ENCODE results near the gene CCNA1.

CCNA1 gene

DNA sequence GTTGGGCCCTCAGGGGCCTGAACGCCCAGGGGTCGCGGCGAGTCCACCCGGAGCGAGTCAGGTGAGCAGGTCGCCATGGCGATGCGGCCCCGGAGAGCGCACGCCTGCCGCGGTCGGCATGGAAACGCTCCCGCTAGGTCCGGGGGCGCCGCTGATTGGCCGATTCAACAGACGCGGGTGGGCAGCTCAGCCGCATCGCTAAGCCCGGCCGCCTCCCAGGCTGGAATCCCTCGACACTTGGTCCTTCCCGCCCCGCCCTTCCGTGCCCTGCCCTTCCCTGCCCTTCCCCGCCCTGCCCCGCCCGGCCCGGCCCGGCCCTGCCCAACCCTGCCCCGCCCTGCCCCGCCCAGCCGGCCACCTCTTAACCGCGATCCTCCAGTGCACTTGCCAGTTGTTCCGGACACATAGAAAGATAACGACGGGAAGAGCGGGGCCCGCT, at the start of gene CCNA1:
Gene CCNA1, plus strand, starts transcription at position 390 of the 439 bp plus-strand sequence. CDS start 562 bp downstream, outside the sequence.
- FAIRE-seq, result no peak

DNA sequence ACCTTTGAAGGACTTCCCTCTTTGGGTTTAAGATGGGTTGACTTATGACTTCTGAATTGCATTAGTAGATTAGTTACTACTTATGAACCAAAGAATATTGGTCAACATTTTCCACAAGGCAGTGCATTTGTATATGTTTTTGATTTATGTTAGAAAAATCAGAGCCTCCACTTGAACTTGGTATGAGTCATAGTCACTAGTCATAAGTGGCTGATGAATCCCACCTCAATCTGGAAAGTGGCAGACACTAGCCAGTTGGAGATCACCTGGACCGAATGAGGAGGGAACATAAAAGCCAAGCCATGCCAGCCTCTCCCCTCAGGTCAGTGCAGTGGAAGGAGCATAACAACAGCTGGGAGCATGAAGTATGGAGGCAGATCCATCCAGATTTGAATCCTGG, 46.8 kb upstream of the CCNA1 start:
- no peak for FAIRE-seq

DNA sequence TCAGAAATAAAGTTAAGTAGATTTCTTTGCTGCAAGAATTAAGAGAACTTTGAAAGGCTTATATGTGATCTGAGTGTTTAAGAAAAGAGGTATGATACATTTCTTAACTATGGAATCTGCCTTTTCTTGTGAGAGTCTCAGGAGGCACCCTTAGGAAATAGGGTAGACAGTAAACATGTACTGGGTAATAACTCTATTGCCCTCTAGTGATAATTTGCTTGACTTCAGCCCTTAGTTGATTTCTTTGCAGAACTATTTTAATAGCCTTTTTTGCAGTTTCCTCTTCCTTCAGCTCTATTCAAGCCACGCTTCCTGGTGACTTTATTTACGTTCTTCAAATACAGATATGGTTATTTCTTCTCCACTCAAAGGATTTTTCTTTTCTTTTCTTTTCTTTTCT, 37.0 kb upstream of the CCNA1 start:
- FAIRE-seq, result no peak

DNA sequence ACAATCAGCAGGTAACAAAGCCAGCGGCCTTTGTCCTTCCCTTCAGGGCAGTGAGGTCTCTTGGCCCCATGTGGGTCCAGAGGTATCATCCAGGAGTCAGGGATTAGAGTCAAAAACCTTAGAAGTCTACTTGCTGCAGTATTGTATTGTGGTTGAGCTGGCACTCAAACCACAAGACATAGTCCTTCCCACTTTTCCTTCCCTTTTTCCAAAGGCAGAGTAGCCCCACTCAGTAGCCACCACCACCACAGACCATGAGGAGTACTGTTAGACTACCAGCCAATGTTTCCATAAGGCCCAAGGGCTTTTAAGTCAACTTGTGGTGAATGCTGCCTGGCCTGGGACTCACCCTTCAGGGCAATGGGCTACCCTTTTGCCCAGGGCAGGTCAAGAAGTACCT, 27.1 kb upstream of the CCNA1 start:
- no peak for FAIRE-seq

DNA sequence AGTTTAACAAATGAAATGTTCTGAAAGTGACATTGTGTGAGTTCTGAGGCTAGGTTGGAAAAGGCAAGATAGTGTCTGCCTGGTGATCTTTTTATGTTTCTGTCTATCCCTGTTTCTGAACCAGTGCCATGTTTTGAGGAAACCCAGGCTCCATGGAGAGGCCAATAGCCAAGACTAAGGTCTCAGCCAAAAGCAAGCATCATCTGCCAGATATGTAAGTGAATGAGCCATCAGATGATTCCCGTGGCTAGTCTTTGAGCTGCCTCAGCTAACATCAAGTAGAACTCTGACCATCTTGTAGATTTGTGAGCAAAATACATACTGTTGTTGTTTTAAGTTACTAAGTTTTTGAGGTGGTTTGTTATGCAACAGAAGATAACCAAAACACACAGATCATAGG, 19.6 kb upstream of the CCNA1 start:
- no peak for FAIRE-seq

DNA sequence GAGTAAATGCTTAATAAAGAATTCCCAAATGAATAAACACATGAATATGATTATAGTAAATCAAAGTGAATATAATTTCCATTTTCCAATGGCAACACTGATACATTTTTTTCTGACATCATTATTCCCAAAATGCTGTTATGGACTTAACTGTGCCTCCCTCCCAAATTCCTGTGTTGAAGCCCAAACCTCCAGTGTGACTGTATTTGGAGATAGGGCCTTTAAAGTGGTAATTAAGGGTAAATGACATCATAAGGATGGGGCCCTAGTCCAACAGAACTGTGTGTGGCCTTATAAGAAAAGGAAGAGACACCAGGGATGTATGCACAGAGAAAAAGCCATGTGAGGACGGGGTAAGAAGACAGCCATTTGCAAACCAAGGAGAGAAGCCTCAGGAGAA, 19.1 kb upstream of the CCNA1 start:
- no peak for FAIRE-seq

DNA sequence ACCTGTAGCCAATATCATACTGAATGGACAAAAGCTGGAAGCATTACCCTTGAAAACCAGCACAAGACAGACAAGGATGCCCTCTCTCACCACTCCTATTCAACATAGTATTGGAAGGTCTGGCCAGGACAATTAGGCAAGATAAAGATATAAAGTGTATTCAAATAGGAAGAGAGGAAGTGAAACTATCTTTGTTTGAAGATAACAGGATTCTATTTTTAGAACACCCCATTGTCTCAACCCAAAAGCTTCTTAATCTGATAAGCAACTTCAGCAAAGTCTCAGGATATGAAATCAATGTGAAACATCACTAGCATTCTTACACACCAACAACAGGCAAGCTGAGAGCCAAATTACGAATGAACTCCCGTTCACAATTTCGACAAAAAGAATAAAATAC, 17.8 kb upstream of the CCNA1 start:
- FAIRE-seq, result no peak

DNA sequence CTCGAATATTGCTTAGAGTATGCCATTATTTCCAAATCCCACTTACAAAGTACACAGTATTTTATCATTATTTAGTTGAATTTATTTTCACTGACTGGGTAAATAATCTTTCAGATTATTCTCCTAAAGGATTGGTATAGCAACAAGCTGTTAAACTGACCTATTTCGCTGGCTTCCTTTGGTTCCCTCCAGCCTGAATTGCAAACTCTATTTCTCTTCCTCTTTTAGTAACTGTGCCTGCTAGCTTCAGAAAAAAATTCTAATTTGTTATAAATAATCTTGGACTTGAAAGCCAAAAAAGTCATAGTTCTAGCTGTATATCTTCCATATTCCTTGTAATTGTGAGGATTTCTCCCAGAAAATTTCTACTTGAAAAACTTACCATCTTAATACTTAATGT, 15.0 kb upstream of the CCNA1 start:
- FAIRE-seq, result no peak

DNA sequence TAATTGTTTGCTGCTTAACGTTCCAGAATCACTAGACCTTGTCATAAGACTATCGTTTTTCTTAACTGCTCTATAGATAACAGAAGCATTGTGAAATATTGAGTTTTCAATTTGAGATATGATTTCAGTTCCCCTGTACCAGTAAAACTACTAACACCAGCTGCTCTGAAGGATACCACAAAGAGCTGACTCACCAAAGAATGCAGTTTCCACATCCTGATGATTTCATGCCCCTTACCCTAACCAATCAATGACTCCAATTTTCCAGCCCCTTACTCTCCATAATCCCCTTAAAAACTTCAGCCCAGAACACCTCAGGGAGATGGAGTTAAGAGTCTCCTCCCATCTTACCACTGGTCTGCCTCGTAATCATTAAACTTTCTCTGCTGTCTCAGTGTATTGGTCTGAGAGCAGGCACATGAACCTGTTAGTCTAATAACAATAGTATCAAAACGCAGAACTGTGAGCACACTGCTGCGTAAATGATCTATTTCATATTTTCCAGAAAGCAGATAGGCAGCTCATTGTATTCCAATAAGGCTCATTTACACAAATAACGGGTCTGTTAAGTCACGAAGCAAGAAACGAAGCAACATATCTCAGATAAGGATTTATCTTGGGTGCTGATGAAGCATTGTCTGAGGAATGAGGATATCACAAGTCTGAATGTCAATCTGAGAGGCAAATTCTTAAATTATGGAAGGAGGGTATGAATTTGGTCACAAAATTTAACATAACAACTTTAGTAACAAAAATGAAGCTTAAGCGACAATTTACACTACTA, 14.1 kb upstream of the CCNA1 start:
- FAIRE-seq, result no peak

DNA sequence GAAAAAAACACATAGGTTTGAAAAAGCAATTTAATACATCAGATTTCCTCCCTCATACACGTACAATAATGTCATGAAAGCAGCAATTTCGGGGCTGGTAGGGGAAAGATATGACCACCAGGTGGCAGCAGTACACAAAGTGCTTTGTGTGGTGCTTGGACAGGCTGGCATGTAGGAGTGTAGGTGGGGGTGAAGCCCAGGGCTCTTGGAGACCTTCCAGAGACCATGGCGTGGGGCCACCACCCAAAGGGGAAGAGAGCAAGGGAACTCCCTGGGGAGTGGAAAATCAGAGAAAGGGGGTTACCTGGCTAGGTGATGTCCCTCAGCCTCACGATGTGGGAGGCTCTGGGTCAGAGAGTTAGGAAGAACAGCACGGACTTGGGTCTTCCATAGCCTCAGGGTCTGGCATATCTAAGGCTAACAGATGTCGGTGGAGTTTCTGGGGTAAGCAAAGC, 11.8 kb upstream of the CCNA1 start:
- no peak for FAIRE-seq

DNA sequence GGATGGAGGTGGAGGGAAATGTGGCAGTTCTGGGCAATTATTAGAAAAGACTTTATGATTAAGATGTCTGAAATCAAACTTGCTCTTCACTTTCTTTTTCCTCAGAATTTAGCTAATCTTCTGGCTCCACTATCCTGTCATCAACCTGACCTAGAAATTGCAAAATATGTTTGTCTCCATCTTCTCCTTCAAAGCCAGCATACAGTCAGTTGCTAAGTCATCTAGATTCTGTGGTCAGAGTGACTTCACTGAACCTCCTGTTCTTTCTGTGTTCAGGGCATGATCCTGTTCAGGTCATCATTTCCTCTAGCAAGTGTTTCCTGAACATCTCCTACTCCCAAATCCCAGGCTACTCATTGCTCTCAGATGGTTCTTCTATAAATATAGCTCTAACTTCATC, 10.8 kb upstream of the CCNA1 start:
- no peak for FAIRE-seq

DNA sequence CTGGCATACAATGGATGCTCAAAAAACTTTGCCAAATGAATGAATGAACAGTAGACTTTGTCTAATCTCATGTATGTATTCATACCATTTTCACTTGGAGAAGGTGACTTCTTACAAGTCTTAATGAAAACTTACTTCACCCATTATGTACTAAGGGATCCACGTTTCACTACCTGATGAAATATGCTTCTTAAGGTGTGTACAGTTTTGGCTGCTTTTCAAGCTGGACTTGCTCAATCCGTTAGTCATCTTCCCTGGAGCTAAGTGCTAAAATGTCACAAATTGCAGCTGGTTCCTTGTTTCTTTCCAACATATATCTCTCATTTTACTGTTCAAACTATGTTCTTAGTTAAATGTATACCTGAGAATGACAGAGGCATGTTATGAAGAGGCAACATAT, 4.2 kb upstream of the CCNA1 start:
- no peak for FAIRE-seq

DNA sequence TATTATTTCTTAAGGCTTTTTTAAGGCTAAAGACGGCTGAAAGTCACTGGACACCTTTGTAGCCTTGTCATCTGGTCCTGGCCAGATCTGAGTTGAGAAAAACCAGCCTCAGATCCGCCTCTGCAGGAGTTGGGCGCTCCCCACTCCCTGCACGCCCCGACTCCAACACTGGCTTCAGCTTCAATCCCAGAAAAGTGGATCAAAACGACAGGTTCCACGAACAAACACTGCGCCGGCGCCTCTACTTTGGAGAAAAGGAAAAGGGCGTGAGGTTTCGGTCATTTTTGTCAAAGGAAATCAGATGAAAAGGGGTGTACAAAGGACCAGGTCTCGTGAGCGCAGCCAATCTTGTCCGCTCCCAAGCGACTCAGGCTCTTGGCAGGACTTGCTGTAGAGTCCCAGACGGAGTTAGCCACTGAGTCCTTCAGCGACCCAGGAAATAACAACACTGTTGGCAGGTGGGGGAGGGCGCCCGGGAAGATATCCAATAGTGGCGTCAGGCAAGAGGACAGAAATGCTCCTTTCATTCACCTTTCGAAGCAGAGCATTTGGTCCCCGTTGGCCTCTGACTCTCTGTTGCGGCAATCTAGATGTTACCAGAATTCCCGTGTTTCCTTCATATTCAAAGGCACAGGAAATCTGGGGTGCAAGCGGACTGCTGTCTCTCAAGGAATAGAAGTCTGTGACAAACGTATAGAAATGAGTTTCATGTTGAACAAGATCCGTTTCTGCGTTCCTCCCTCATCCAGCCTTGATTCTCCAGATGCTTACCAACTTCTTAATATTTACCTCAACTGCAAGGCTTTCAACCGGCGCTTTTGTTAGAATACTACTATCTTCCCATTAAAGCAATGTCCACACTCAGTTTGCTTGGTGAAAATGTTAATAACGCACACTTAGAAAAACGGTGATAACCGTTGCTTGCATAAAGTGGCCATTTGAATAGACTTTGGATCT, 1.8 kb upstream of the CCNA1 start:
- FAIRE-seq, result no peak

DNA sequence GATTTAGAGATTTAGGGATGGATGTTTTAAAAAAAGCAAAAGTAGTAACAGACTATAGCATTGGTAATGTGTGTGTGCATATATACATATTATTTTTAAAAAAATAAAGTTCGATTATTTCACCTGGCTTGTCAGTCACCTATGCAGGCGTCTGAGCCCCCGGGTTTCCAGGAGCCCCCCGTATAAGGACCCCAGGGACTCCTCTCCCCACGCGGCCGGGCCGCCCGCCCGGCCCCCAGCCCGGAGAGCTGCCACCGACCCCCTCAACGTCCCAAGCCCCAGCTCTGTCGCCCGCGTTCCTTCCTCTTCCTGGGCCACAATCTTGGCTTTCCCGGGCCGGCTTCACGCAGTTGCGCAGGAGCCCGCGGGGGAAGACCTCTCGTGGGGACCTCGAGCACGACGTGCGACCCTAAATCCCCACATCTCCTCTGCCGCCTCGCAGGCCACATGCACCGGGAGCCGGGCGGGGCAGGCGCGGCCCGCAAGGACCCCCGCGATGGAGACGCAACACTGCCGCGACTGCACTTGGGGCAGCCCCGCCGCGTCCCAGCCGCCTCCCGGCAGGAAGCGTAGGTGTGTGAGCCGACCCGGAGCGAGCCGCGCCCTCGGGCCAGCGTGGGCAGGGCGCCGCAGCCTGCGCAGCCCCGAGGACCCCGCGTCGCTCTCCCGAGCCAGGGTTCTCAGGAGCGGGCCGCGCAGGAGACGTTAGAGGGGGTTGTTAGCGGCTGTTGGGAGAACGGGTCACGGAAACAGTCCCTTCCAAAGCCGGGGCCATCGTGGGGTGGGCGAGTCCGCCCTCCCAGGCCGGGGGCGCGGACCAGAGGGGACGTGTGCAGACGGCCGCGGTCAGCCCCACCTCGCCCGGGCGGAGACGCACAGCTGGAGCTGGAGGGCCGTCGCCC, 840 bp upstream of the CCNA1 start:
- FAIRE-seq, result no peak

DNA sequence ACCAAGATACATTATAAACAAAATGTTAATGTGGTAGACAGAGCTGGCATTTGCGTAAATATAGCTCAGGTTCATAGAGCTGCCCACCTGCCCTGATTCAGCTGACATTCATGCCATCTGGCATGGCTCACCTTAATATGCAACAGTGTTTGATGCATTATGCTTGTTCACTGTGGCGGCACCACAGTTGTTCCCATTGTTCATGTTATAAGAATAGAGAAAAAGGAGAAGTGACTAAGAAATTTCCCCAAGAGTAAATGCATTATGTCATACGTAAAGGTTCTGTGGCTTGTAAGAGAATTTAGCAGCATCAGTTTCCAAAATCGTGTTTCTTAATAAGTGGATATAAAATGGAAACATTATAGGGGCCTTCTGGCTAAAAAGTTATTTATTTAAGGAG, 4.5 kb downstream of the CCNA1 start:
- no peak for FAIRE-seq

DNA sequence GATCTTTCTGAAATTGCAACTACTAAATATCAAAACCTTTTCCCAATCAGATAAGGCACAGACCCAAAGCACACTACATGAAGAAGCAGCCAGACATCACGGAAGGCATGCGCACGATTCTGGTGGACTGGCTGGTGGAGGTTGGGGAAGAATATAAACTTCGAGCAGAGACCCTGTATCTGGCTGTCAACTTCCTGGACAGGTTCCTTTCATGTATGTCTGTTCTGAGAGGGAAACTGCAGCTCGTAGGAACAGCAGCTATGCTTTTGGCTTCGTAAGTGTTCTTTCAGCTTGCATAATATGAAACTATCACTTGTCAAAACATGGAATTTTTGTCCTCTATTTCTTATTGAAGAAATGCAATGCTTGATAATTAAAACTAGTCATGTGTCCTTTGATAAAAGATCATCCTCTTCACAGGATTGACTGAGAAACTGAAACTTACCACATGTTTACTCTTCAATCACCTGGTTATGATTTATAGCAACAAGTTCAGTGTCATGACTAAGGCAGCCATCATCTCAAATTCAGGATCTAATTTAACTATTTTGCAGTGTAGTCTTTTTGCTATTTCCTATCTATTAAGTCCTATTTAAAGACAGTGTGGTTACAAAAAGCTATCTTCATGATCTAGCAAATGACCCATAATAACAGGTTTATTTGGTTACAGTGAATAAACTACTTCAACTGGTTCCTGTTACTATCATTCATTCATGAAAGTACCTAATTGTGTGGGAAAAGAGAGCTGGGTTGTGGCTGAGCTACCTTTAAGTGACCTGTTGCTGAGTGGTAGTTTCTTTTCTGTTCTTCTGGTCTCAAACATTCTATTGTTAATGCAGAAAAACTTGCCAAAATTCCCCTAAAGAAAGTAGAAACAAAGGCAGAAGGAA, 6.5 kb downstream of the CCNA1 start:
- no peak for FAIRE-seq

DNA sequence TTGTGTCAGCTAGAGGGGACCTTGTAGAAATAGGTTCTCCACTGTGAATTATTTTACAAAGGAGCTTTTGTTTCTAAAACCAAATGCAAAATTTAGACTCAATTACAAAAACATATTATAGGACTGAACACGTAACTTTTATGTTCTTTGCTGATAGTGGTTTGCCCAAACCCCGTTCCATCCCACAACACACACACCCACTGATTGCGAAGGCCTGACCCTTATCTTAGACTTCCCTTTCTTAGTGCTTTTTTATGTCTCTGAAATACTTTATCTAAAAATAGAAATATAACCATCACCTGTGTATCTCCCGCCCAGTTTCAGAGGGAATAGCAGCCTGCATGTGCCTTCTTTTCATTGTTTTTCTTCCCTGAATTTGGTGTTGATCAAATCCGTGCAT, 13.0 kb downstream of the CCNA1 start:
- FAIRE-seq, result no peak

DNA sequence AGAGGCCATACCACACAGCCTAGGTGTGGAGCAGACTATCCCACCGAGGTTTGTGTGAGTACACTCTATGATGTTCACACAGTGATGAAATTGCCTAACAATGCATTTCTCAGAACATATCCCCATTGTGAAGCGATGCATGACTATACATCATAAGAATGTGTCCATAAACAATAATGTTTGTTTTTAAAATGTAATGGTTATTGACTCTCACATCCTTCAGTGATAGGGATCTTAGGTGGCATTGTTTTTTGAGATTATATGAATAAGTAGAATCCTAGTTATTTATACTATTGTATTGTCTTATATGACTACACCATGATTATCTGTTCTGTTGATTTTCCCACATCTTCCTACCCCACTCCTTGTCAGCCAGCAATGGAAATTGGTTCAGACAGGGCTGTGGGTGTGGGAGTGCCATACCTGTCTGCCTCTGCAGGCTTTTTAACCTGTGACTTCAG, 13.6 kb downstream of the CCNA1 start:
- no peak for FAIRE-seq

DNA sequence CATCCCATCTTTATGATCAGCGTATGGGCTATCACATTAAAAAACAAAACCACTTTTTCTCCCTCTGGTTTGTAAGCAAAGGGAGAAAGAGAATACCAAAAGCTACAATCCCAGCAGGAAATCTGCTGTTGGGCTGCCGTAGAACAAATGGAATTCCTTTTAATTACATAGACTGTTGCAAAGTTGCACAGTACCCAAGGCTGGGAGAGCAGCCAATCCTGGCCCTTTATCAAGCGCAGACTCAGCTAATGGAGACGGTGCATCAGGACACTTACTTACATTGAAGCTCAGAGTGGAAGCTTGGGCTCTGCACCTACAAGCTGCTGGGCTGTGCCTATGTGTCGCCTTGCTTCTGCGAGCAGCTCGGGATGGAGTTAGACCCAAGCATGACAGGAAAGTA, 15.2 kb downstream of the CCNA1 start:
- FAIRE-seq, result no peak

DNA sequence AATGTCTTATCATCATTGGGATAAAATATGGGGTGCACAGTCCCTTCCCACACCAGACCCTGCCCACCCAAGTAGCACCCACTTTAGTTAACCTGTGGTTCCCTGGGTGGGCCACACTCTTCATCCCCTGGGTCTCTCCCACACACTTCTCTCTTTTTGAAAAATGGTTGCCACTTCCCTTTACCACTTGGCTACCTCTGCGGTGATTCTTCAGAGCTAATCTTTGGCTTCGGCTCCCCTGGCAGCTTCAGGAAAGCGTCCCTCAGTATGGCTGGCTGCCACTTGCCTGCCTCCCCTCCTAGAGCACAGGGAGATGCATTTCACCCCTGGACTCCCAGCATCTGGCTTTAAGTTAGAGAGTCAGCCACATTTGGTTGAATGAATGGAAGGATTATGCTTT, 18.2 kb downstream of the CCNA1 start:
- FAIRE-seq, result no peak

DNA sequence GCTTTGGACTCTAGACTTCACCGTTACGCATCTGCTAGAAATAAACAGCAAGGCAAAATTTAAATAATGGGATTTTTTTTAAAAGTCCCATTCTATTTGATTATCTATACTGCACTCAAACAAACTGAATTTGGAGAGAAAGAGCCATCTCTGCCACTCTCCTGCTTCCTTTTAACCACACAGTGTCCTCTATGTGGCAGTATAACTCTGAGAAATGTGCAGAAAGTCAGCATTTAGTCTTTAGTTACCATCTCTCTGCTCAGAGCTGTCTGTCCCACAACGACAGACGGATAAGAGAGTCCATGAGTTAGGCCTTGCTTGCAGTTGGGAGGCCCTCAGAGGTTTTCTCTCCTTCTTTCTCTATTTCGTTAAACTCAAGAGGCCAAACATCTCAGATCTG, 21.2 kb downstream of the CCNA1 start:
- peak; percentile 13 for FAIRE-seq

DNA sequence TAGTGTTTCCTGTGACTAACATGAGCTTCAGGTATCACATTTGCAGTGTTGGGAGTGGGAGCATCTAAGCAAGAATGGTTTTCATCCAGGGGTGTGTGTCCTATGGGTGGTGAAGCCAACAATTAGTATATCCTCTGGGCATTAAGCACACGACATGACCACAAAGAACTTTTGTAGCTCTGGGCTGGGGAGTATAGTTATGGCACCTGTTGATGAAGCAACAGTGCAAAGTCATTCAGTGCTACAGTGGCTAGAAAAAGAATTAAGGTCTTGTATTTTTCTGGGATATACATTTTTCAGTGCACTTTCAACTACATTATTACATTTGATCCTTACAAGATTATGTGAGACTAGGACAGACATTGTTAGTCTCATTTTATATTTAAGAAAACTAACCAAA, 21.8 kb downstream of the CCNA1 start:
- FAIRE-seq, result no peak
